Mucosa of descending colon (tissue), 3 donors: ENCODE results near the gene NHLRC1. TPM values are rescaled to one million over a fixed set of nuclear protein-coding genes. Genes with fewer than 3 reads are reported as not detected.

Experiments
- ATAC-seq: fragments of 200-7000 bp; cut with Tn5 transposase; one replicate; pipeline ENCODE4 v1.9.1; 2020; ENCODE audit warnings: mild to moderate bottlenecking, moderate library complexity
- DNase-seq, 3 donors: peaks; one replicate each; pipeline ENCODE4 v3.0.0-alpha.2; 2020
- H3K36me3 ChIP-seq: fragments of 200-600 bp; one replicate; pipeline ENCODE4 v1.8.0; 2021; ENCODE audit warnings: low read depth, mild to moderate bottlenecking
- H3K4me1 ChIP-seq: fragments of 200-600 bp; one replicate; pipeline ENCODE4 v1.8.0; 2021; ENCODE audit warnings: low read depth, mild to moderate bottlenecking
- H3K4me3 ChIP-seq: fragments of 200-600 bp; one replicate; pipeline ENCODE4 v1.8.0; 2021; ENCODE audit warnings: mild to moderate bottlenecking
- H3K9me3 ChIP-seq: fragments of 200-600 bp; one replicate; pipeline ENCODE4 v1.8.0; 2021; ENCODE audit warnings: mild to moderate bottlenecking
- intact Hi-C, 2 donors: fragments of 100-400 bp; cut with DNase I in 1 of 2; cut with micrococcal nuclease in 1 of 2; formaldehyde crosslinking; loops; one replicate each; pipeline versions ENCODE4 v1.11.0 to v1.11.1; 2022; cut with DNase I, micrococcal nuclease
- total RNA-seq, 3 donors: library from RNA; stranded (reverse); fragmentation: NEBNext Ultra II Directional in 2 of 3; extraction: Animal tissue kit (Norgen Biotek cat#: 25700) in 2 of 3; gene quantifications; one replicate each; pipeline versions ENCODE4 v1.2.1 to v1.2.4, GENCODE V29; 2021 to 2023
- TF ChIP-seq, protein P1 (sequence below): fragments of 200-600 bp; IDR thresholded peaks from one replicate; pipeline ENCODE4 v1.8.0; 2022; ENCODE audit warnings: antibody characterized with exemption, mild to moderate bottlenecking
- donor health status: DM: no; HTN: no; CAD: no; lungs with moderate emphysema.
- donor health status: DM: no; HTN: no; CAD: no.
- donor health status: DM: no; HTN: yes; CAD: no.

NHLRC1 gene
- total RNA-seq, 3 donors from 2014 or later = 1.8 to 3.6 (median 2.3) TPM

DNA sequence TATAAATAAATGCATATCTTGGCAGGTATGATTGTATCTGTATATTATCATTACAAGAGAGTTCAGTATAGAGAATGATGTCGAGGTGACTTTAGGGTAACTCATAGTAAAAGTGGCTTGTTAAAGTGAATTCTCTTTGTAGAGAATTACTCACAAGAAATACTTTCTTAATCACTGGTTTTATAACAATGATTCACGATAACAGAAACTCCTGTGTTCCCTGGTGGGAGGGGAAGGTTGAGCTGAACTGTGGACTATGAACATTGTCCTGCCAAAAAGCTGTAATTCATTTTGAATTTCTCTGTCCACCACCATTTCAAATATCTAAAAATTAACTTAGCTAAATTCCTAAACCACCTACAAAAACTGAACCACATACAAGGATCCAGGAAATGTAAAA, 24.7 kb upstream of the NHLRC1 start:
- DNase-seq = no peak
- peak; percentile 87 for ATAC-seq
- H3K4me3 ChIP-seq = no peak overlapping the region
- peaks cover 8% of the 10 kb centered on the region for H3K4me1 ChIP-seq
- no peaks in the 10 kb centered on the region for H3K9me3 ChIP-seq
- H3K36me3 ChIP-seq = no peaks in the 10 kb centered on the region
- intact Hi-C loops = no loop called here
- TF ChIP-seq, protein P1, sequence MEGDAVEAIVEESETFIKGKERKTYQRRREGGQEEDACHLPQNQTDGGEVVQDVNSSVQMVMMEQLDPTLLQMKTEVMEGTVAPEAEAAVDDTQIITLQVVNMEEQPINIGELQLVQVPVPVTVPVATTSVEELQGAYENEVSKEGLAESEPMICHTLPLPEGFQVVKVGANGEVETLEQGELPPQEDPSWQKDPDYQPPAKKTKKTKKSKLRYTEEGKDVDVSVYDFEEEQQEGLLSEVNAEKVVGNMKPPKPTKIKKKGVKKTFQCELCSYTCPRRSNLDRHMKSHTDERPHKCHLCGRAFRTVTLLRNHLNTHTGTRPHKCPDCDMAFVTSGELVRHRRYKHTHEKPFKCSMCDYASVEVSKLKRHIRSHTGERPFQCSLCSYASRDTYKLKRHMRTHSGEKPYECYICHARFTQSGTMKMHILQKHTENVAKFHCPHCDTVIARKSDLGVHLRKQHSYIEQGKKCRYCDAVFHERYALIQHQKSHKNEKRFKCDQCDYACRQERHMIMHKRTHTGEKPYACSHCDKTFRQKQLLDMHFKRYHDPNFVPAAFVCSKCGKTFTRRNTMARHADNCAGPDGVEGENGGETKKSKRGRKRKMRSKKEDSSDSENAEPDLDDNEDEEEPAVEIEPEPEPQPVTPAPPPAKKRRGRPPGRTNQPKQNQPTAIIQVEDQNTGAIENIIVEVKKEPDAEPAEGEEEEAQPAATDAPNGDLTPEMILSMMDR = no peak

GRCh38 chr6:18142591-18142861, 20.0 kb upstream of the NHLRC1 start:
- H3K36me3 ChIP-seq = no peaks in the 10 kb centered on the region
- ATAC-seq (no peak), DNase-seq (no peak)
- H3K9me3 ChIP-seq = no peaks in the 10 kb centered on the region
- TF ChIP-seq, protein P1 = no peak
- H3K4me3 ChIP-seq = no peak overlapping the region
- peaks cover 23% of the 10 kb centered on the region for H3K4me1 ChIP-seq
- intact Hi-C loops = no loop called here

GRCh38 chr6:18141805-18142590, 19.5 kb upstream of the NHLRC1 start:
- H3K4me1 ChIP-seq = peaks cover 21% of the 10 kb centered on the region
- intact Hi-C loops = no loop called here
- no peaks in the 10 kb centered on the region for H3K9me3 ChIP-seq
- no peak overlapping the region for H3K4me3 ChIP-seq
- DNase-seq = no peak
- TF ChIP-seq, protein P1 = no peak
- no peaks in the 10 kb centered on the region for H3K36me3 ChIP-seq
- ATAC-seq = peak; percentile 75

- TF ChIP-seq, protein P1 = no peak
- no peak overlapping the region for H3K4me3 ChIP-seq
- intact Hi-C loops = no loop called here
- H3K9me3 ChIP-seq = no peaks in the 10 kb centered on the region
- peaks cover 21% of the 10 kb centered on the region for H3K4me1 ChIP-seq
- ATAC-seq (peak; percentile 83), DNase-seq (peak in 2 of 3 donors; percentile 36 to 50)
- no peaks in the 10 kb centered on the region for H3K36me3 ChIP-seq
Observed at GRCh38 chr6:18139935-18140621, 17.6 kb upstream of the NHLRC1 start.

GRCh38 chr6:18138906-18139305, 16.4 kb upstream of the NHLRC1 start:
- intact Hi-C loops = no loop called here
- H3K36me3 ChIP-seq = no peaks in the 10 kb centered on the region
- no peaks in the 10 kb centered on the region for H3K9me3 ChIP-seq
- peaks cover 21% of the 10 kb centered on the region for H3K4me1 ChIP-seq
- H3K4me3 ChIP-seq = no peak overlapping the region
- ATAC-seq (no peak), DNase-seq (no peak)
- TF ChIP-seq, protein P1 = no peak
